DOHH2 (cell line): ENCODE measurements around the gene SP6.

Source experiments
- EZH2phosphoT487 ChIP-seq: fragments of 200-600 bp; sonication (generic); IDR thresholded peaks from 2 replicates; pipeline ENCODE4 v1.6.1; 2017; ENCODE audit warnings: borderline replicate concordance, mild to moderate bottlenecking, antibody characterized with exemption, low read length, moderate library complexity, mixed read lengths
- TF ChIP-seq, protein P1 (sequence below): fragments of 200-600 bp; sonication (generic); IDR thresholded peaks from one replicate; pipeline ENCODE4 v1.5.1; 2014; ENCODE audit warnings: antibody characterized with exemption, mild to moderate bottlenecking, low read depth, low read length; ENCODE audit not compliant: poor library complexity, severe bottlenecking

GRCh38 chr17:47869114-47869513, 18.2 kb upstream of the SP6 start:
- TF ChIP-seq, protein P1, sequence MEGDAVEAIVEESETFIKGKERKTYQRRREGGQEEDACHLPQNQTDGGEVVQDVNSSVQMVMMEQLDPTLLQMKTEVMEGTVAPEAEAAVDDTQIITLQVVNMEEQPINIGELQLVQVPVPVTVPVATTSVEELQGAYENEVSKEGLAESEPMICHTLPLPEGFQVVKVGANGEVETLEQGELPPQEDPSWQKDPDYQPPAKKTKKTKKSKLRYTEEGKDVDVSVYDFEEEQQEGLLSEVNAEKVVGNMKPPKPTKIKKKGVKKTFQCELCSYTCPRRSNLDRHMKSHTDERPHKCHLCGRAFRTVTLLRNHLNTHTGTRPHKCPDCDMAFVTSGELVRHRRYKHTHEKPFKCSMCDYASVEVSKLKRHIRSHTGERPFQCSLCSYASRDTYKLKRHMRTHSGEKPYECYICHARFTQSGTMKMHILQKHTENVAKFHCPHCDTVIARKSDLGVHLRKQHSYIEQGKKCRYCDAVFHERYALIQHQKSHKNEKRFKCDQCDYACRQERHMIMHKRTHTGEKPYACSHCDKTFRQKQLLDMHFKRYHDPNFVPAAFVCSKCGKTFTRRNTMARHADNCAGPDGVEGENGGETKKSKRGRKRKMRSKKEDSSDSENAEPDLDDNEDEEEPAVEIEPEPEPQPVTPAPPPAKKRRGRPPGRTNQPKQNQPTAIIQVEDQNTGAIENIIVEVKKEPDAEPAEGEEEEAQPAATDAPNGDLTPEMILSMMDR, result no peak
- no peak for TF ChIP-seq EZH2phosphoT487
